ENCODE data around the gene NFXL1. TPM values are rescaled to one million over a fixed set of nuclear protein-coding genes. Genes with fewer than 3 reads are reported as not detected.

The NFXL1 gene
- polyA plus RNA-seq (2011; rRNA removed) (15.7 and 17.0 TPM in 2 replicates), polyA plus RNA-seq (2017; fragmentation: RNase III; extraction: RNeasy Plus Mini Kit Qiagen cat#74134 plus additional on column Dnase treatment) (7.1 to 8.4 TPM (median 7.1 TPM) in 3 replicates), polyA minus RNA-seq (2011; rRNA and poly(A)+ RNA removed) (19.5 and 21.8 TPM in 2 replicates)
- 3.5 and 4.0 TPM in 2 replicates for polyA plus RNA-seq (2012; cell fraction: cytosol; rRNA removed)
- polyA plus RNA-seq (2012; cell fraction: nucleus; rRNA removed), result 4.1 and 4.5 TPM in 2 replicates

DNA sequence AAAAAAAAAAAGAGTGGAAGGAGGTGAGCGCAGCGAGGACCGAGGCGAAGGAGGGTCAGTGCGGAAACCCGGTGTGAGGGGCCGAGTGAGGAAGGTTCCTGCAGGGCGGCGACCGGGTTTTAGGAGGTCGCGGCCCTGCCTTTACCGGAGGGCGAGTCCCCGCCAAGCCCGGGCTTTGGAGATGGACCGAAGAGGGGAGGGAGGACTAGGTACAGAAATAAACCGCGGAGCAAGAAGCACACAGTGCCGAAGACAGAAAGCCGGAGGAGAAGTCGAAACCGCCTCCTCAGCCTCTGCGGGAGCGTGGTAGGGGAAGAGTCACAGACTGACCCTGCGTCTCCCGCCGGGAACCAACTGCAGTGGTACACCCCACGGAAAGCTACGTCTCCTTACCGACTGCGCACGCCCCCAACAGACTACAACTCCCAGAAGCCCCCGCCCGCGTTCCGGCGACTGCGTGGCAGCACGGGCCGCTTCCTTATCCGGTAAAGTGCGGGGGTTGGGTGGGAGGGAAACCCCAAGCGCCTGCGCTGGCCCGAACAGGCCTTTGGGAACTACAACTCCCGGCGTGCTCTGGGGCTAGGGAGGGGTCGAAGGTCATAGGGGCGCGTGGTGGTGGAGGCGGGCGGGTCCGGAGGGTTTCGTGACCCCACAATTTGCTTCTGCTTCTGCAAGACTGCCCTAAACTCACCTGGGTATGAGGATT, at the start of gene NFXL1:
Gene NFXL1 (minus strand): TSS at position 364 of the 706 bp plus-strand sequence. CDS start 380 bp downstream, outside the sequence.
- WGBS (ENCODE audit: missing lambda C conversion rate), result 0% methylated on average over 23 of the region's 55 CpGs
- Histone ChIP-seq H3K4me2 (peak within 1 kb of the TSS; percentile 94), H3K4me3 (peak within 1 kb of the TSS; percentile 94), H3K9me3 (no peaks in the 10 kb centered on the region), H3K4me1 (0 out of 3 replicates have a peak, but pooled peaks cover 3% of the 10 kb centered on the region), H3K27ac (peak within 1 kb of the TSS; percentile 91 to 92)
- FAIRE-seq (no peak), ATAC-seq (peak; percentile 99), DNase-seq (ENCODE audit: low read depth in 1 of 2, low spot score in 1 of 2) (peak; percentile 71 to 95)
- ChIA-PET POLR2A (interaction anchor here (0.6 to 0.9 kb wide), 6 partner anchors 11 to 219 kb away, joined by 3 to 7 read pairs (median 4); no protein-coding TSS in a partner anchor), CTCF (interaction anchor here (1.5 kb wide), 1 partner anchor 72 kb away, joined by 4 read pairs; no protein-coding TSS in a partner anchor)
- no peak for TF ChIP-seq TFCP2L1 (CRISPR knock-in tag; IDR thresholded peaks at IDR 0.05)
- no peak for TF ChIP-seq HDAC2 (IDR thresholded peaks at IDR 0.05)
- TF ChIP-seq MYC (IDR thresholded peaks at IDR 0.05; ENCODE audit: borderline replicate concordance, low read length), result no peak
- no peak for TF ChIP-seq CHD4 (IDR thresholded peaks at IDR 0.05; ENCODE audit: borderline replicate concordance)
- TF ChIP-seq ESRRA (IDR thresholded peaks at IDR 0.05; ENCODE audit: borderline replicate concordance, low read length), result no peak
- no peak for TF ChIP-seq JUNB (IDR thresholded peaks at IDR 0.05)
- no peak for TF ChIP-seq HOXB5 (CRISPR knock-in tag; IDR thresholded peaks at IDR 0.05)
- no peak for TF ChIP-seq ZNF302 (CRISPR knock-in tag; IDR thresholded peaks at IDR 0.05)
- TF ChIP-seq FOSB (CRISPR knock-in tag; IDR thresholded peaks at IDR 0.05), result no peak
- TF ChIP-seq RFX5 (IDR thresholded peaks at IDR 0.05), result no peak
- no peak for TF ChIP-seq EHF (CRISPR knock-in tag; IDR thresholded peaks at IDR 0.05)
- TF ChIP-seq CBX8 (IDR thresholded peaks at IDR 0.05), result no peak
- no peak for TF ChIP-seq RNF2 (IDR thresholded peaks at IDR 0.05; ENCODE audit: borderline replicate concordance, low read depth)
- no peak for TF ChIP-seq SREBF2 (IDR thresholded peaks at IDR 0.05)
- TF ChIP-seq JUN (IDR thresholded peaks at IDR 0.05), result peak; percentile 65 to 80; a peak in 4 of 5 replicates
- TF ChIP-seq, protein P1, sequence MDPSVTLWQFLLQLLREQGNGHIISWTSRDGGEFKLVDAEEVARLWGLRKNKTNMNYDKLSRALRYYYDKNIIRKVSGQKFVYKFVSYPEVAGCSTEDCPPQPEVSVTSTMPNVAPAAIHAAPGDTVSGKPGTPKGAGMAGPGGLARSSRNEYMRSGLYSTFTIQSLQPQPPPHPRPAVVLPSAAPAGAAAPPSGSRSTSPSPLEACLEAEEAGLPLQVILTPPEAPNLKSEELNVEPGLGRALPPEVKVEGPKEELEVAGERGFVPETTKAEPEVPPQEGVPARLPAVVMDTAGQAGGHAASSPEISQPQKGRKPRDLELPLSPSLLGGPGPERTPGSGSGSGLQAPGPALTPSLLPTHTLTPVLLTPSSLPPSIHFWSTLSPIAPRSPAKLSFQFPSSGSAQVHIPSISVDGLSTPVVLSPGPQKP (IDR thresholded peaks at IDR 0.05; ENCODE audit: low read depth, low read length), result no peak
- TF ChIP-seq, protein P2, sequence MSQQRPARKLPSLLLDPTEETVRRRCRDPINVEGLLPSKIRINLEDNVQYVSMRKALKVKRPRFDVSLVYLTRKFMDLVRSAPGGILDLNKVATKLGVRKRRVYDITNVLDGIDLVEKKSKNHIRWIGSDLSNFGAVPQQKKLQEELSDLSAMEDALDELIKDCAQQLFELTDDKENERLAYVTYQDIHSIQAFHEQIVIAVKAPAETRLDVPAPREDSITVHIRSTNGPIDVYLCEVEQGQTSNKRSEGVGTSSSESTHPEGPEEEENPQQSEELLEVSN (IDR thresholded peaks at IDR 0.05; ENCODE audit: borderline replicate concordance, low read depth), result no peak; the same call in 1 of the 2 replicates
- no peak for TF ChIP-seq RARB (CRISPR knock-in tag; IDR thresholded peaks at IDR 0.05)
- TF ChIP-seq, protein P3, sequence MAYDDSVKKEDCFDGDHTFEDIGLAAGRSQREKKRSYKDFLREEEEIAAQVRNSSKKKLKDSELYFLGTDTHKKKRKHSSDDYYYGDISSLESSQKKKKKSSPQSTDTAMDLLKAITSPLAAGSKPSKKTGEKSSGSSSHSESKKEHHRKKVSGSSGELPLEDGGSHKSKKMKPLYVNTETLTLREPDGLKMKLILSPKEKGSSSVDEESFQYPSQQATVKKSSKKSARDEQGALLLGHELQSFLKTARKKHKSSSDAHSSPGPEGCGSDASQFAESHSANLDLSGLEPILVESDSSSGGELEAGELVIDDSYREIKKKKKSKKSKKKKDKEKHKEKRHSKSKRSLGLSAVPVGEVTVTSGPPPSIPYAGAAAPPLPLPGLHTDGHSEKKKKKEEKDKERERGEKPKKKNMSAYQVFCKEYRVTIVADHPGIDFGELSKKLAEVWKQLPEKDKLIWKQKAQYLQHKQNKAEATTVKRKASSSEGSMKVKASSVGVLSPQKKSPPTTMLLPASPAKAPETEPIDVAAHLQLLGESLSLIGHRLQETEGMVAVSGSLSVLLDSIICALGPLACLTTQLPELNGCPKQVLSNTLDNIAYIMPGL (CRISPR knock-in tag; IDR thresholded peaks at IDR 0.05; ENCODE audit: borderline replicate concordance), result no peak
- no peak for TF ChIP-seq NPAS2 (CRISPR knock-in tag; IDR thresholded peaks at IDR 0.05; ENCODE audit: borderline replicate concordance)
- no peak for TF ChIP-seq TP53 (CRISPR knock-in tag; IDR thresholded peaks at IDR 0.05)
- TF ChIP-seq, protein P4, sequence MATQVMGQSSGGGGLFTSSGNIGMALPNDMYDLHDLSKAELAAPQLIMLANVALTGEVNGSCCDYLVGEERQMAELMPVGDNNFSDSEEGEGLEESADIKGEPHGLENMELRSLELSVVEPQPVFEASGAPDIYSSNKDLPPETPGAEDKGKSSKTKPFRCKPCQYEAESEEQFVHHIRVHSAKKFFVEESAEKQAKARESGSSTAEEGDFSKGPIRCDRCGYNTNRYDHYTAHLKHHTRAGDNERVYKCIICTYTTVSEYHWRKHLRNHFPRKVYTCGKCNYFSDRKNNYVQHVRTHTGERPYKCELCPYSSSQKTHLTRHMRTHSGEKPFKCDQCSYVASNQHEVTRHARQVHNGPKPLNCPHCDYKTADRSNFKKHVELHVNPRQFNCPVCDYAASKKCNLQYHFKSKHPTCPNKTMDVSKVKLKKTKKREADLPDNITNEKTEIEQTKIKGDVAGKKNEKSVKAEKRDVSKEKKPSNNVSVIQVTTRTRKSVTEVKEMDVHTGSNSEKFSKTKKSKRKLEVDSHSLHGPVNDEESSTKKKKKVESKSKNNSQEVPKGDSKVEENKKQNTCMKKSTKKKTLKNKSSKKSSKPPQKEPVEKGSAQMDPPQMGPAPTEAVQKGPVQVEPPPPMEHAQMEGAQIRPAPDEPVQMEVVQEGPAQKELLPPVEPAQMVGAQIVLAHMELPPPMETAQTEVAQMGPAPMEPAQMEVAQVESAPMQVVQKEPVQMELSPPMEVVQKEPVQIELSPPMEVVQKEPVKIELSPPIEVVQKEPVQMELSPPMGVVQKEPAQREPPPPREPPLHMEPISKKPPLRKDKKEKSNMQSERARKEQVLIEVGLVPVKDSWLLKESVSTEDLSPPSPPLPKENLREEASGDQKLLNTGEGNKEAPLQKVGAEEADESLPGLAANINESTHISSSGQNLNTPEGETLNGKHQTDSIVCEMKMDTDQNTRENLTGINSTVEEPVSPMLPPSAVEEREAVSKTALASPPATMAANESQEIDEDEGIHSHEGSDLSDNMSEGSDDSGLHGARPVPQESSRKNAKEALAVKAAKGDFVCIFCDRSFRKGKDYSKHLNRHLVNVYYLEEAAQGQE (IDR thresholded peaks at IDR 0.05), result no peak
- TF ChIP-seq PHF8 (IDR thresholded peaks at IDR 0.05; ENCODE audit: borderline replicate concordance, low read depth), result peak; percentile 75; the same call in 1 of the 2 replicates
- TF ChIP-seq, protein P5, sequence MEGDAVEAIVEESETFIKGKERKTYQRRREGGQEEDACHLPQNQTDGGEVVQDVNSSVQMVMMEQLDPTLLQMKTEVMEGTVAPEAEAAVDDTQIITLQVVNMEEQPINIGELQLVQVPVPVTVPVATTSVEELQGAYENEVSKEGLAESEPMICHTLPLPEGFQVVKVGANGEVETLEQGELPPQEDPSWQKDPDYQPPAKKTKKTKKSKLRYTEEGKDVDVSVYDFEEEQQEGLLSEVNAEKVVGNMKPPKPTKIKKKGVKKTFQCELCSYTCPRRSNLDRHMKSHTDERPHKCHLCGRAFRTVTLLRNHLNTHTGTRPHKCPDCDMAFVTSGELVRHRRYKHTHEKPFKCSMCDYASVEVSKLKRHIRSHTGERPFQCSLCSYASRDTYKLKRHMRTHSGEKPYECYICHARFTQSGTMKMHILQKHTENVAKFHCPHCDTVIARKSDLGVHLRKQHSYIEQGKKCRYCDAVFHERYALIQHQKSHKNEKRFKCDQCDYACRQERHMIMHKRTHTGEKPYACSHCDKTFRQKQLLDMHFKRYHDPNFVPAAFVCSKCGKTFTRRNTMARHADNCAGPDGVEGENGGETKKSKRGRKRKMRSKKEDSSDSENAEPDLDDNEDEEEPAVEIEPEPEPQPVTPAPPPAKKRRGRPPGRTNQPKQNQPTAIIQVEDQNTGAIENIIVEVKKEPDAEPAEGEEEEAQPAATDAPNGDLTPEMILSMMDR (IDR thresholded peaks at IDR 0.05), result no peak
- no peak for TF ChIP-seq ZFP36 (IDR thresholded peaks at IDR 0.05; ENCODE audit: borderline replicate concordance, partially characterized antibody)
- TF ChIP-seq HOXA7 (CRISPR knock-in tag; IDR thresholded peaks at IDR 0.05), result no peak
- TF ChIP-seq, protein P6, sequence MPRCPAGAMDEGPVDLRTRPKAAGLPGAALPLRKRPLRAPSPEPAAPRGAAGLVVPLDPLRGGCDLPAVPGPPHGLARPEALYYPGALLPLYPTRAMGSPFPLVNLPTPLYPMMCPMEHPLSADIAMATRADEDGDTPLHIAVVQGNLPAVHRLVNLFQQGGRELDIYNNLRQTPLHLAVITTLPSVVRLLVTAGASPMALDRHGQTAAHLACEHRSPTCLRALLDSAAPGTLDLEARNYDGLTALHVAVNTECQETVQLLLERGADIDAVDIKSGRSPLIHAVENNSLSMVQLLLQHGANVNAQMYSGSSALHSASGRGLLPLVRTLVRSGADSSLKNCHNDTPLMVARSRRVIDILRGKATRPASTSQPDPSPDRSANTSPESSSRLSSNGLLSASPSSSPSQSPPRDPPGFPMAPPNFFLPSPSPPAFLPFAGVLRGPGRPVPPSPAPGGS (IDR thresholded peaks at IDR 0.05), result peak; percentile 53; the same call in 1 of the 3 replicates
- peak; percentile 86 for TF ChIP-seq POLR2A (IDR thresholded peaks at IDR 0.05; ENCODE audit: low read length)
- no peak for TF ChIP-seq NR3C1 (IDR thresholded peaks at IDR 0.05)
